Ishikawa (cell line): Measurements from ENCODE around the gene FGFBP1.

Experiments
- CEBPB ChIP-seq: IDR thresholded peaks from 2 replicates; pipeline ENCODE4 v1.6.1; 2012
- CREB1 ChIP-seq: IDR thresholded peaks from 2 replicates; pipeline ENCODE4 v1.6.1; 2012; ENCODE audit warnings: low read depth
- EP300 ChIP-seq: IDR thresholded peaks from 2 replicates; pipeline ENCODE4 v1.6.1; 2012; ENCODE audit warnings: borderline replicate concordance
- FOXM1 ChIP-seq: IDR thresholded peaks from 2 replicates; pipeline ENCODE4 v1.6.1; 2012; ENCODE audit warnings: low read depth, borderline replicate concordance
- NFIC ChIP-seq: IDR thresholded peaks from 2 replicates; pipeline ENCODE4 v1.6.1; 2012
- RAD21 ChIP-seq: IDR thresholded peaks from 2 replicates; pipeline ENCODE4 v1.6.1; 2012; ENCODE audit warnings: low read depth
- TAF1 ChIP-seq: IDR thresholded peaks from 2 replicates; pipeline ENCODE4 v1.6.1; 2012; ENCODE audit warnings: low read depth, mild to moderate bottlenecking
- TCF12 ChIP-seq: IDR thresholded peaks from 2 replicates; pipeline ENCODE4 v1.6.1; 2012; ENCODE audit warnings: low read depth
- TEAD4 ChIP-seq: IDR thresholded peaks from 2 replicates; pipeline ENCODE4 v1.6.1; 2012
- TF ChIP-seq, protein P1 (sequence below): IDR thresholded peaks from 2 replicates; pipeline ENCODE4 v1.6.1; 2012
- TF ChIP-seq, protein P2 (sequence below): IDR thresholded peaks from 2 replicates; pipeline ENCODE4 v1.6.1; 2012
- TF ChIP-seq, protein P3 (sequence below): IDR thresholded peaks from 2 replicates; pipeline ENCODE4 v1.6.1; 2012; ENCODE audit warnings: low read depth, mild to moderate bottlenecking

DNA sequence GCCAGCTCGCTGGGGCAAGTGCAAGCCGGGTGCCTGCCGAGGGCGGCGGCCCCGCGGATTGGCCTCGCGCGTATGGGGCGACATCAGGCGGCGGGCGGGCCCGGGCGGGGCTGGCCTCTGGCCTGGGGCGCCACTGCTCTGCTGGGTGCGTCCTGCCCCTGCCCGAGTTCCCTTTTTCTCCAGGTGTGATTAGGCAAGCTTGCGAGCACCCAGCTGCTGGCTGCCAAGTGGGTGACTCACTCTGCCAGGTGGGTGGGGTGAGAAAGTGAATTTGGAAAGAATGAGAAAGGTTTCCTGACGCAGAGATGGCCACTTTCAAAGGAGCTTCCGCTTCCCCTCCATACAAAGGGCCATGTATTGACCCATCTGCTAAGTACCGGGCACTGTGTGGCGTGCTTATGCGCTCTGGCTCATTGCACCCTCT lies 32.5 kb downstream of the FGFBP1 start:
- TF ChIP-seq, protein P1, sequence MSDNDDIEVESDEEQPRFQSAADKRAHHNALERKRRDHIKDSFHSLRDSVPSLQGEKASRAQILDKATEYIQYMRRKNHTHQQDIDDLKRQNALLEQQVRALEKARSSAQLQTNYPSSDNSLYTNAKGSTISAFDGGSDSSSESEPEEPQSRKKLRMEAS, result peak; percentile 77
- peak; percentile 99 for TF ChIP-seq EP300
- TF ChIP-seq TEAD4, result peak; percentile 92
- peak; percentile 98 for TF ChIP-seq NFIC
- TF ChIP-seq TCF12, result peak; percentile 100
- peak; percentile 19 for TF ChIP-seq RAD21
- TF ChIP-seq TAF1, result no peak
- TF ChIP-seq, protein P2, sequence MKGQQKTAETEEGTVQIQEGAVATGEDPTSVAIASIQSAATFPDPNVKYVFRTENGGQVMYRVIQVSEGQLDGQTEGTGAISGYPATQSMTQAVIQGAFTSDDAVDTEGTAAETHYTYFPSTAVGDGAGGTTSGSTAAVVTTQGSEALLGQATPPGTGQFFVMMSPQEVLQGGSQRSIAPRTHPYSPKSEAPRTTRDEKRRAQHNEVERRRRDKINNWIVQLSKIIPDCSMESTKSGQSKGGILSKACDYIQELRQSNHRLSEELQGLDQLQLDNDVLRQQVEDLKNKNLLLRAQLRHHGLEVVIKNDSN, result no peak; the same call in 1 of the 2 replicates
- TF ChIP-seq, protein P3, sequence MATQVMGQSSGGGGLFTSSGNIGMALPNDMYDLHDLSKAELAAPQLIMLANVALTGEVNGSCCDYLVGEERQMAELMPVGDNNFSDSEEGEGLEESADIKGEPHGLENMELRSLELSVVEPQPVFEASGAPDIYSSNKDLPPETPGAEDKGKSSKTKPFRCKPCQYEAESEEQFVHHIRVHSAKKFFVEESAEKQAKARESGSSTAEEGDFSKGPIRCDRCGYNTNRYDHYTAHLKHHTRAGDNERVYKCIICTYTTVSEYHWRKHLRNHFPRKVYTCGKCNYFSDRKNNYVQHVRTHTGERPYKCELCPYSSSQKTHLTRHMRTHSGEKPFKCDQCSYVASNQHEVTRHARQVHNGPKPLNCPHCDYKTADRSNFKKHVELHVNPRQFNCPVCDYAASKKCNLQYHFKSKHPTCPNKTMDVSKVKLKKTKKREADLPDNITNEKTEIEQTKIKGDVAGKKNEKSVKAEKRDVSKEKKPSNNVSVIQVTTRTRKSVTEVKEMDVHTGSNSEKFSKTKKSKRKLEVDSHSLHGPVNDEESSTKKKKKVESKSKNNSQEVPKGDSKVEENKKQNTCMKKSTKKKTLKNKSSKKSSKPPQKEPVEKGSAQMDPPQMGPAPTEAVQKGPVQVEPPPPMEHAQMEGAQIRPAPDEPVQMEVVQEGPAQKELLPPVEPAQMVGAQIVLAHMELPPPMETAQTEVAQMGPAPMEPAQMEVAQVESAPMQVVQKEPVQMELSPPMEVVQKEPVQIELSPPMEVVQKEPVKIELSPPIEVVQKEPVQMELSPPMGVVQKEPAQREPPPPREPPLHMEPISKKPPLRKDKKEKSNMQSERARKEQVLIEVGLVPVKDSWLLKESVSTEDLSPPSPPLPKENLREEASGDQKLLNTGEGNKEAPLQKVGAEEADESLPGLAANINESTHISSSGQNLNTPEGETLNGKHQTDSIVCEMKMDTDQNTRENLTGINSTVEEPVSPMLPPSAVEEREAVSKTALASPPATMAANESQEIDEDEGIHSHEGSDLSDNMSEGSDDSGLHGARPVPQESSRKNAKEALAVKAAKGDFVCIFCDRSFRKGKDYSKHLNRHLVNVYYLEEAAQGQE, result no peak
- TF ChIP-seq CEBPB, result peak; percentile 96
- no peak; the same call in 1 of the 2 replicates for TF ChIP-seq CREB1
- peak; percentile 98 for TF ChIP-seq FOXM1
